ENCODE measurements around the gene APBB2.

Gene APBB2

GRCh38 chr4:41189076-41189475 is 25.3 kb downstream of the APBB2 start:
- no peak for DNase-seq (ENCODE audit: low read depth)

- DNase-seq (ENCODE audit: low read depth), result peak; percentile 53
Observed at GRCh38 chr4:41185614-41186592, 28.4 kb downstream of the APBB2 start.

- no peak for DNase-seq (ENCODE audit: low read depth)
Observed at GRCh38 chr4:41184009-41184408, 30.3 kb downstream of the APBB2 start.

GRCh38 chr4:41183021-41183553 is 31.3 kb downstream of the APBB2 start:
- no peak for DNase-seq (ENCODE audit: low read depth)

GRCh38 chr4:41181037-41181436 is 33.3 kb downstream of the APBB2 start:
- DNase-seq (ENCODE audit: low read depth), result no peak

GRCh38 chr4:41179498-41180195 is 34.7 kb downstream of the APBB2 start:
- no peak for DNase-seq (ENCODE audit: low read depth)

- peak; percentile 93 for DNase-seq (ENCODE audit: low read depth)
Observed at GRCh38 chr4:41178372-41179370, 35.7 kb downstream of the APBB2 start.

GRCh38 chr4:41177016-41177415 is 37.3 kb downstream of the APBB2 start:
- DNase-seq (ENCODE audit: low read depth), result peak; percentile 91

- peak; percentile 85 for DNase-seq (ENCODE audit: low read depth)
Observed at GRCh38 chr4:41176340-41176739, 38.0 kb downstream of the APBB2 start.

- DNase-seq (ENCODE audit: low read depth), result peak; percentile 16
Observed at GRCh38 chr4:41175794-41176193, 38.5 kb downstream of the APBB2 start.

- peak; percentile 17 for DNase-seq (ENCODE audit: low read depth)
Observed at GRCh38 chr4:41174444-41174843, 39.9 kb downstream of the APBB2 start.

- DNase-seq (ENCODE audit: low read depth), result no peak
Observed at GRCh38 chr4:41172786-41173185, 41.6 kb downstream of the APBB2 start.

GRCh38 chr4:41169256-41169800 is 45.0 kb downstream of the APBB2 start:
- DNase-seq (ENCODE audit: low read depth), result no peak

GRCh38 chr4:41167191-41167590 is 47.2 kb downstream of the APBB2 start:
- DNase-seq (ENCODE audit: low read depth), result no peak

GRCh38 chr4:41164405-41164804 is 49.9 kb downstream of the APBB2 start:
- DNase-seq (ENCODE audit: low read depth), result no peak

- no peak for DNase-seq (ENCODE audit: low read depth)
Observed at GRCh38 chr4:41161355-41161754, 53.0 kb downstream of the APBB2 start.

- peak; percentile 72 for DNase-seq (ENCODE audit: low read depth)
Observed at GRCh38 chr4:41160856-41161255, 53.5 kb downstream of the APBB2 start.

GRCh38 chr4:41160012-41160789 is 54.1 kb downstream of the APBB2 start:
- peak; percentile 93 for DNase-seq (ENCODE audit: low read depth)

GRCh38 chr4:41158756-41159155 is 55.6 kb downstream of the APBB2 start:
- no peak for DNase-seq (ENCODE audit: low read depth)

GRCh38 chr4:41158274-41158673 is 56.1 kb downstream of the APBB2 start:
- DNase-seq (ENCODE audit: low read depth), result no peak
